Mesendoderm (in vitro differentiated cells): ENCODE data around the gene SCO1.

Experiments
- DNase-seq: peaks from one replicate; pipeline ENCODE4 v3.0.0; 2013
- H2AK5ac ChIP-seq: 2 replicates; pipeline ENCODE4 v1.6.1; 2013; ENCODE audit warnings: low read length, inconsistent platforms
- H2BK120ac ChIP-seq: 2 replicates; pipeline ENCODE4 v1.6.1; 2013; ENCODE audit warnings: low read depth, mild to moderate bottlenecking, low read length, moderate library complexity, mixed read lengths
- H2BK15ac ChIP-seq: replicated peaks from 2 replicates; pipeline ENCODE4 v1.6.1; 2013; ENCODE audit warnings: low read depth, mild to moderate bottlenecking, moderate library complexity
- H2BK5ac ChIP-seq: 2 replicates; pipeline ENCODE4 v1.6.1; 2013; ENCODE audit warnings: low read length, inconsistent platforms
- H3K18ac ChIP-seq: 2 replicates; pipeline ENCODE4 v1.6.1; 2013; ENCODE audit warnings: mild to moderate bottlenecking, low read length, mixed read lengths
- H3K23ac ChIP-seq: one replicate; pipeline ENCODE4 v1.6.1; 2013; ENCODE audit warnings: low read length
- H3K27ac ChIP-seq: 2 replicates; pipeline ENCODE4 v1.5.1; 2013; ENCODE audit warnings: low read depth, mild to moderate bottlenecking, inconsistent platforms, low read length, moderate library complexity
- H3K27me3 ChIP-seq: 2 replicates; pipeline ENCODE4 v1.6.1; 2013; ENCODE audit warnings: low read length, control low read depth, mild to moderate bottlenecking, inconsistent platforms; ENCODE audit not compliant: insufficient read depth, poor library complexity
- H3K36me3 ChIP-seq: 2 replicates; pipeline ENCODE4 v1.6.1; 2013; ENCODE audit warnings: low read length, inconsistent platforms; ENCODE audit not compliant: control insufficient read depth, insufficient read depth
- H3K4ac ChIP-seq: one replicate; pipeline ENCODE4 v1.6.1; 2013; ENCODE audit warnings: low read depth, mild to moderate bottlenecking, low read length, moderate library complexity
- H3K4me1 ChIP-seq: 2 replicates; pipeline ENCODE4 v1.6.1; 2013; ENCODE audit warnings: low read depth, low read length, inconsistent platforms; ENCODE audit not compliant: control insufficient read depth
- H3K4me2 ChIP-seq: 2 replicates; pipeline ENCODE4 v1.6.1; 2013; ENCODE audit warnings: low read length
- H3K4me3 ChIP-seq: 2 replicates; pipeline ENCODE4 v1.5.1; 2013; ENCODE audit warnings: mild to moderate bottlenecking, low read length
- H3K56ac ChIP-seq: one replicate; pipeline ENCODE4 v1.6.1; 2013; ENCODE audit warnings: low read length
- H3K79me1 ChIP-seq: 2 replicates; pipeline ENCODE4 v1.6.1; 2013; ENCODE audit warnings: low read length, inconsistent platforms
- H3K79me2 ChIP-seq: 2 replicates; pipeline ENCODE4 v1.6.1; 2013; ENCODE audit warnings: mild to moderate bottlenecking, low read length; ENCODE audit not compliant: control insufficient read depth, insufficient read depth
- H3K9ac ChIP-seq: 2 replicates; pipeline ENCODE4 v1.6.1; 2013; ENCODE audit warnings: low read length, inconsistent platforms
- H4K5ac ChIP-seq: one replicate; pipeline ENCODE4 v1.6.1; 2013; ENCODE audit warnings: low read length
- H4K8ac ChIP-seq: one replicate; pipeline ENCODE4 v1.6.1; 2013; ENCODE audit warnings: low read depth, mild to moderate bottlenecking, control low read depth, low read length, moderate library complexity
- WGBS: extraction: QIAGEN DNeasy Blood & Tissue Kit; methylation state at CpG from one replicate; pipeline ENCODE4 v1.1.7; 2013; ENCODE audit warnings: low lambda C conversion rate, missing lambda C conversion rate; ENCODE audit not compliant: insufficient coverage; ENCODE audit errors: extremely low coverage; 5-methylcytosine and 5-hydroxymethylcytosine counted together

Gene SCO1

GRCh38 chr17:10638151-10638550, 59.2 kb downstream of the SCO1 start:
- H3K56ac ChIP-seq, result no peak overlapping the region
- no CpG with 5 or more reads among the region's 25 CpGs for WGBS
- H3K36me3 ChIP-seq, result no peaks in the 10 kb centered on the region
- no peaks in the 10 kb centered on the region for H3K79me2 ChIP-seq
- H3K9ac ChIP-seq, result no peak overlapping the region
- no peak overlapping the region for H3K4me3 ChIP-seq
- no peak overlapping the region for H2AK5ac ChIP-seq
- no peak overlapping the region for H3K23ac ChIP-seq
- H3K27ac ChIP-seq, result no peak overlapping the region
- H2BK15ac ChIP-seq, result no peak overlapping the region
- H3K27me3 ChIP-seq, result no peaks in the 10 kb centered on the region
- H3K18ac ChIP-seq, result no peak overlapping the region
- H4K5ac ChIP-seq, result no peak overlapping the region
- H3K4me2 ChIP-seq, result no peak overlapping the region
- no peak for DNase-seq
- no peaks in the 10 kb centered on the region for H3K4me1 ChIP-seq
- no peak overlapping the region for H3K4ac ChIP-seq
- no peak overlapping the region for H2BK120ac ChIP-seq
- H4K8ac ChIP-seq, result no peak overlapping the region
- H3K79me1 ChIP-seq, result no peaks in the 10 kb centered on the region
- H2BK5ac ChIP-seq, result no peak overlapping the region

DNA sequence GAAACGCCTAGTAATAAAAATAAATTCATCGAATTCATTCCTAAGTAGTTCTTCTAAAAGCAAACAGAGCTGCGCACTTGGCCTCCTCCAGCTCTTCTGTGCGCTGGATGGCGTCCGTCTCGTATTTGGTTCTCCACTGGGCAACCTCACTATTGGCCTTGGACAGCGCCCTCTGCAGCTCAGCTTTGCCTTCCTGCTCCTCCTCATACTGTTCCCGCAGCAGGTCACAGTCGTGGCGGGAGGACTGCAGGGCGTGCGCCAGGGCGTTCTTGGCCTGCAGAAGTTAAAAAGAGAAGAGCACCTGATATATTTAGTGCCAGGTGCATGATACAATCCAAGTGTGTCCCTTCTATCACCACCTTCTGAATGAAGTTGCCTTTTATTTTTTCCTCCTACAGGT, 62.0 kb downstream of the SCO1 start:
- Histone ChIP-seq H3K36me3 (no peaks in the 10 kb centered on the region), H2BK120ac (no peak overlapping the region), H3K56ac (no peak overlapping the region), H3K9ac (no peak overlapping the region), H3K4ac (no peak overlapping the region), H3K27me3 (no peaks in the 10 kb centered on the region), H2BK15ac (no peak overlapping the region), H2BK5ac (no peak overlapping the region), H3K27ac (no peak overlapping the region), H3K4me1 (no peaks in the 10 kb centered on the region), H3K79me2 (no peaks in the 10 kb centered on the region), H3K18ac (no peak overlapping the region), H4K5ac (no peak overlapping the region), H3K23ac (no peak overlapping the region), H3K4me3 (no peak overlapping the region), H4K8ac (no peak overlapping the region), H3K79me1 (no peaks in the 10 kb centered on the region), H3K4me2 (no peak overlapping the region), H2AK5ac (no peak overlapping the region)
- no CpG with 5 or more reads among the region's 14 CpGs for WGBS
- DNase-seq, result no peak

GRCh38 chr17:10633738-10634379, 63.5 kb downstream of the SCO1 start:
- Histone ChIP-seq H3K79me2 (no peaks in the 10 kb centered on the region), H3K27me3 (no peaks in the 10 kb centered on the region), H3K79me1 (no peaks in the 10 kb centered on the region), H2BK15ac (no peak overlapping the region), H3K9ac (no peak overlapping the region), H3K27ac (no peak overlapping the region), H2BK120ac (no peak overlapping the region), H2AK5ac (no peak overlapping the region), H3K4ac (no peak overlapping the region), H3K36me3 (no peaks in the 10 kb centered on the region), H2BK5ac (no peak overlapping the region), H3K4me2 (no peak overlapping the region), H4K8ac (no peak overlapping the region), H3K18ac (no peak overlapping the region), H4K5ac (no peak overlapping the region), H3K56ac (no peak overlapping the region), H3K4me1 (no peaks in the 10 kb centered on the region), H3K4me3 (no peak overlapping the region), H3K23ac (no peak overlapping the region)
- WGBS, result no CpG with 5 or more reads among the region's 15 CpGs
- DNase-seq, result no peak

DNA sequence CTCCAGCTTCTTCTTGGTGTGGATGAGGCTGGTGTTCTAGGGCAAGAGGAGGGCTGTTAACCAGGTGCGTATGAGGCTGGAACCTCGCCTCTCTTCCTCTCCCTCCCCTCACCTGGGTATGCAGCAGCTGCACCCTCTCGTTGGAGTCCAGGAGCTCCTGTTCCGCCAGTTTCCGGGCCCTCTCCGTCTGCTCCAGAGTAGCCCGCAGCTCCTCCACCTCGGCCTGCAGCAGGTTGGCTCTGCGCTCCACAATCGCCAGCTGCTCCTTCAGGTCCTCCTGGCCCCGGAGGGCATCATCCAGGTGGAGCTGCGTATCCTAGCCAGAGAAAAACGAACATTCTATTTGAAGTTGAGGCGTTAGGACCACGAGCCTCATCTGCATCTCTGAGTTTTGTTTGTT, 65.6 kb downstream of the SCO1 start:
- no peak overlapping the region for H2BK120ac ChIP-seq
- no peak overlapping the region for H2BK5ac ChIP-seq
- no peak overlapping the region for H4K8ac ChIP-seq
- H3K23ac ChIP-seq, result no peak overlapping the region
- no CpG with 5 or more reads among the region's 15 CpGs for WGBS
- no peak overlapping the region for H2AK5ac ChIP-seq
- H3K18ac ChIP-seq, result no peak overlapping the region
- no peak overlapping the region for H3K27ac ChIP-seq
- H3K79me1 ChIP-seq, result no peaks in the 10 kb centered on the region
- no peaks in the 10 kb centered on the region for H3K27me3 ChIP-seq
- no peak overlapping the region for H4K5ac ChIP-seq
- H3K56ac ChIP-seq, result no peak overlapping the region
- H3K4me2 ChIP-seq, result no peak overlapping the region
- no peak overlapping the region for H3K9ac ChIP-seq
- no peak for DNase-seq
- no peaks in the 10 kb centered on the region for H3K4me1 ChIP-seq
- H3K36me3 ChIP-seq, result no peaks in the 10 kb centered on the region
- H3K4ac ChIP-seq, result no peak overlapping the region
- H3K79me2 ChIP-seq, result no peaks in the 10 kb centered on the region
- no peak overlapping the region for H2BK15ac ChIP-seq
- H3K4me3 ChIP-seq, result no peak overlapping the region

DNA sequence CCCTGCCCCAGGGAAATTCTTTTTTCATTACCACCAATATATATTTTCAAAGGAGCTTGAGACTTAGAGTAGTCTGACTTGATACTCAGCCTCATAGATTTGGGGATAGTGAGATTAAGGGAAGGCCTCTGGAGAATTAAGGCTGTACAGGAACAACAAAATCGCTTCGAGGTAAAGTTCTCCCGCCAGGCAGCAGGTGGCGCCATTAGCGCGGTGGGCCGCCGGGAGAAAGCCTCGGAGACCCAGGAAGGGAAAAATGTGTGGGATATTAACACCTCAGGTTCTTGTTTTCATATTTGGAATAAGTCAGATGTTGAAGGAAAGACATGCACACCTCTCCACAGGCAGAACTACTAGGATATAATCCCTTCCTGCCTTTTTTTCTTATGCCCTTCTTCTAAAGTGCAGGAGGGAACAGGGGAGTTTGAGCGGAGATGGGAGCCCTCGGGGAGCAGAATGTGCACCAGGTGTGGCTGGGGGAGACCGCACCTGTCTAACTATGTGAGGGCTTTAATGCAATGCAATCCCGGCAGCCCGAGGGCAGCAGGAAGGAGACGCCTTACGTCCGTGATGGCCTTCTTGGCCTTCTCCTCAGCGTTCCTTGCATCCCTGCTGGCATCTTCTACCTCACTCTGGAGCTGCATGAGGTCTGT, 66.2 kb downstream of the SCO1 start:
- Histone ChIP-seq H2BK15ac (no peak overlapping the region), H3K4ac (no peak overlapping the region), H3K56ac (no peak overlapping the region), H3K9ac (no peak overlapping the region), H4K5ac (no peak overlapping the region), H3K4me2 (no peak overlapping the region), H3K79me2 (no peaks in the 10 kb centered on the region), H3K4me3 (no peak overlapping the region), H3K18ac (no peak overlapping the region), H3K27me3 (no peaks in the 10 kb centered on the region), H3K4me1 (no peaks in the 10 kb centered on the region), H2BK120ac (no peak overlapping the region), H4K8ac (no peak overlapping the region), H3K36me3 (no peaks in the 10 kb centered on the region), H2AK5ac (no peak overlapping the region), H3K79me1 (no peaks in the 10 kb centered on the region), H3K23ac (no peak overlapping the region), H2BK5ac (no peak overlapping the region), H3K27ac (no peak overlapping the region)
- DNase-seq, result peak; percentile 30
- no CpG with 5 or more reads among the region's 18 CpGs for WGBS

DNA sequence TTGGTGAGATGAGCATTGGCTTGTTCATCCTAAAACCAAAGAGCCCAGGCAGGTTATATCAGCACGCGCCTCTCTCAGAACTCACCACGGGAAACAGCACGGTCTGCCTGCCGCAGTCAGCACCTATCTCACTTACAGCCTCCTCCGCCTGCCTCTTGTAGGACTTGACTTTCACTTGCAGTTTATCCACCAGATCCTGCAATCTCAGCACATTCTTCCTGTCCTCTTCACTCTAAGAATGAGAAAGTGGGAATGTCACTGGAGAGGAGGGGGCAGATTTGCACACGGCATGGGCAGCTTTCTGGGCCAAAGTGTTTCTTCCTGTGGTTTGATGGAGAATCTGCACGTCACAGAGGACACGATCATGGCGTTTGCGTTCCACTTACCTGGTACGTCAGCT, 67.6 kb downstream of the SCO1 start:
- H3K56ac ChIP-seq, result no peak overlapping the region
- WGBS, result no CpG with 5 or more reads among the region's 12 CpGs
- no peak overlapping the region for H2BK120ac ChIP-seq
- no peaks in the 10 kb centered on the region for H3K4me1 ChIP-seq
- H3K18ac ChIP-seq, result no peak overlapping the region
- no peaks in the 10 kb centered on the region for H3K36me3 ChIP-seq
- H3K9ac ChIP-seq, result no peak overlapping the region
- H3K23ac ChIP-seq, result no peak overlapping the region
- H3K27me3 ChIP-seq, result no peaks in the 10 kb centered on the region
- H2BK5ac ChIP-seq, result no peak overlapping the region
- no peak overlapping the region for H2BK15ac ChIP-seq
- no peak for DNase-seq
- H3K4me3 ChIP-seq, result no peak overlapping the region
- H3K4me2 ChIP-seq, result no peak overlapping the region
- H3K79me2 ChIP-seq, result no peaks in the 10 kb centered on the region
- no peak overlapping the region for H3K4ac ChIP-seq
- no peak overlapping the region for H3K27ac ChIP-seq
- no peak overlapping the region for H4K8ac ChIP-seq
- H2AK5ac ChIP-seq, result no peak overlapping the region
- no peaks in the 10 kb centered on the region for H3K79me1 ChIP-seq
- no peak overlapping the region for H4K5ac ChIP-seq
